ENCODE data around the gene GSPT1.

Gene GSPT1

GRCh38 chr16:11890231-11890965 lies 25.4 kb downstream of the GSPT1 start:
- no peak for TF ChIP-seq CTCF (IDR thresholded peaks at IDR 0.05; ENCODE audit: low read depth, low read length)
- no peak for DNase-seq (ENCODE audit: low read depth in 2 of 2)

GRCh38 chr16:11886881-11887280 lies 28.9 kb downstream of the GSPT1 start:
- H3K4me3 ChIP-seq (replicated peaks in 1 of 2; ENCODE audit: low read depth in 2 of 2, low read length in 2 of 2) = no peak overlapping the region
- no peak for TF ChIP-seq CTCF (IDR thresholded peaks at IDR 0.05; ENCODE audit: low read depth, low read length)
- no peak for DNase-seq (ENCODE audit: low read depth in 2 of 2)

More at GRCh38 chr16:11890231-11890965, 25.4 kb downstream of the GSPT1 start:
- no peak overlapping the region for H3K4me3 ChIP-seq (replicated peaks in 1 of 2; ENCODE audit: low read depth in 2 of 2, low read length in 2 of 2)

- DNase-seq (ENCODE audit: low read depth in 2 of 2) = no peak
- no peak overlapping the region for H3K4me3 ChIP-seq (replicated peaks in 1 of 2; ENCODE audit: low read depth in 2 of 2, low read length in 2 of 2)
- TF ChIP-seq CTCF (IDR thresholded peaks at IDR 0.05; ENCODE audit: low read depth, low read length) = no peak
Measured at GRCh38 chr16:11884035-11884434, 31.7 kb downstream of the GSPT1 start.

- no peak for TF ChIP-seq CTCF (IDR thresholded peaks at IDR 0.05; ENCODE audit: low read depth, low read length)
- no peak overlapping the region for H3K4me3 ChIP-seq (replicated peaks in 1 of 2; ENCODE audit: low read depth in 2 of 2, low read length in 2 of 2)
- no peak for DNase-seq (ENCODE audit: low read depth in 2 of 2)
Measured at GRCh38 chr16:11880007-11880406, 35.7 kb downstream of the GSPT1 start.

GRCh38 chr16:11877374-11877773 lies 38.4 kb downstream of the GSPT1 start:
- no peak for TF ChIP-seq CTCF (IDR thresholded peaks at IDR 0.05; ENCODE audit: low read depth, low read length)
- no peak overlapping the region for H3K4me3 ChIP-seq (replicated peaks in 1 of 2; ENCODE audit: low read depth in 2 of 2, low read length in 2 of 2)
- peak; percentile 25 to 58 for DNase-seq (ENCODE audit: low read depth in 2 of 2)

- no peak for TF ChIP-seq CTCF (IDR thresholded peaks at IDR 0.05; ENCODE audit: low read depth, low read length)
- DNase-seq (ENCODE audit: low read depth in 2 of 2) = no peak
- no peak overlapping the region for H3K4me3 ChIP-seq (replicated peaks in 1 of 2; ENCODE audit: low read depth in 2 of 2, low read length in 2 of 2)
Measured at GRCh38 chr16:11876306-11876705, 39.5 kb downstream of the GSPT1 start.

- DNase-seq (ENCODE audit: low read depth in 2 of 2) = no peak
- H3K4me3 ChIP-seq (replicated peaks in 1 of 2; ENCODE audit: low read depth in 2 of 2, low read length in 2 of 2) = no peak overlapping the region
- no peak for TF ChIP-seq CTCF (IDR thresholded peaks at IDR 0.05; ENCODE audit: low read depth, low read length)
Measured at GRCh38 chr16:11875721-11876120, 40.0 kb downstream of the GSPT1 start.

All from cardiac fibroblast (primary cell).